ENCODE data around the gene ZCCHC10. TPM values are rescaled to one million over a fixed set of nuclear protein-coding genes. Genes with fewer than 3 reads are reported as not detected.
"Not testable (repeated sequence)": the region's sequence is repeated elsewhere in the genome, so short reads cannot be mapped to it uniquely, and the experiment has no call there.

ZCCHC10 gene
- total and polyA plus RNA-seq, 7 experiments from 2014 or later = 16.0 to 47.5 (median 21.9) TPM

DNA sequence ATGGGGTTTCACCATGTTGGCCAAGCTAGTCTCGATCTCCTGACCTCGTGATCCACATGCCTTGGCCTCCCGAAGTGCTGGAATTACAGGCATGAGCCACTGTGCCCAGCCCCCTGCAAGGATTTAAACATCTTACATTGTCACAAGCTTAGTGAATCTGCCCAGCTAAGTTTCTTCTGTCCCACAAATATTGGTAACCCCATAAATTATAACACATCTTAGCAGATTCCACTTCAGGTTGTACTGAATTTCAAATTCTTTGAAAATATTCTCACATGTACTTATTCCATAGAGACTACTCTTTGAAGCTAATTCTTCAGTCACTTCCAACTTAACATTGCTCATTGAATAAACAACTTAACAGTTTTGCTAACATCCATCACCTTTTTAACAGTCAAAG lies 49.5 kb downstream of the ZCCHC10 start:
- ATAC-seq = no peak

DNA sequence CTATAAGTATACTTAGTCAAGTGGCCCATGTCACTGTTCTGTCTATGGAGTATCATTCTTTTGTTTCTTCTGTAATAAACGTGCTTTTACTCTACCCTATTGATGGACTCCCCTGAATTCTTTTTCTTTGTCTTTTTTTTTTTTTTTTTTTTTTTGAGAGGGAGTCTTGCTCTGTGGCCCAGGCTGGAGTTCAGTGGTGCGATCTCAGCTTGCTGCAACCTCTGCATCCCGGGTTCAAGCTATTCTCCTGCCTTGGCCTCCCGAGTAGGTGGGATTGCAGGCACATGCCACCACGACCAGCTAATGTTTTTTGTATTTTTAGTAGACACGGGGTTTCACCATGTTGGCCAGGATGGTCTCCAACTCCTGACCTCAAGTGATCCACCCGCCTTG lies 53.9 kb downstream of the ZCCHC10 start:
- H3K4me1 ChIP-seq (ENCODE audit: control insufficient read depth in 2 of 2, insufficient read depth in 2 of 2, low read length in 2 of 2); H3K36me3 ChIP-seq (ENCODE audit: control insufficient read depth in 2 of 3, insufficient read depth in 3 of 3, low read length in 3 of 3); H3K9me3 ChIP-seq (ENCODE audit: control insufficient read depth in 2 of 3, low read length in 3 of 3); DNase-seq; H3K27ac Mint-ChIP-seq; H3K36me3 Mint-ChIP-seq; H3K27ac ChIP-seq (ENCODE audit: low read depth, low read length); H3K4me3 Mint-ChIP-seq; H3K4me3 ChIP-seq (ENCODE audit: low read length); ATAC-seq; CTCF ChIA-PET; H3K4me1 Mint-ChIP-seq; H3K27me3 ChIP-seq (ENCODE audit: control insufficient read depth in 2 of 2, insufficient read depth in 2 of 2, low read length in 2 of 2); intact Hi-C loops (cut with micrococcal nuclease): not testable (repeated sequence)
- POLR2A ChIA-PET = interaction anchor here (1.0 kb wide), 1 partner anchor 105 kb away, joined by 6 read pairs; no protein-coding TSS in a partner anchor
- Mint-ChIP-seq H3K9me3 (peaks cover 0 to 18% (median 4%) of the 10 kb centered on the region in 11 donors), H3K27me3 (peaks cover 0 to 11% (median 0%) of the 10 kb centered on the region in 5 donors)

More for the DNA sequence above, 49.5 kb downstream of the ZCCHC10 start:
- no peaks in the 10 kb centered on the region for H3K9me3 ChIP-seq (ENCODE audit: control insufficient read depth in 2 of 3, low read length in 3 of 3)
- no peak for DNase-seq
- no peaks in the 10 kb centered on the region for H3K36me3 ChIP-seq (ENCODE audit: control insufficient read depth in 2 of 3, insufficient read depth in 3 of 3, low read length in 3 of 3)
- H3K27ac ChIP-seq (ENCODE audit: low read depth, low read length) = no peak overlapping the region
- CTCF ChIA-PET = interaction anchor here (0.5 to 0.7 kb wide), 2 partner anchors 358 to 1691 kb away, joined by 3 read pairs; no protein-coding TSS in a partner anchor
- H3K27me3 ChIP-seq (ENCODE audit: control insufficient read depth in 2 of 2, insufficient read depth in 2 of 2, low read length in 2 of 2) = no peaks in the 10 kb centered on the region
- POLR2A ChIA-PET = interaction anchor here (2.5 kb wide), 1 partner anchor 13 kb away, joined by 8 read pairs; the partner anchor contains the start of gene AFF4
- intact Hi-C loops (cut with micrococcal nuclease) = no loop called here
- no peaks in the 10 kb centered on the region for H3K4me1 Mint-ChIP-seq
- peaks cover 0 to 7% (median 0%) of the 10 kb centered on the region in 5 donors for H3K36me3 Mint-ChIP-seq
- H3K27me3 Mint-ChIP-seq = peaks cover 0 to 13% (median 0%) of the 10 kb centered on the region in 5 donors
- no peak overlapping the region for H3K27ac Mint-ChIP-seq
- peaks cover 0 to 28% (median 4%) of the 10 kb centered on the region in 11 donors for H3K9me3 Mint-ChIP-seq
- no peak overlapping the region for H3K4me3 ChIP-seq (ENCODE audit: low read length)
- H3K4me3 Mint-ChIP-seq = no peak overlapping the region
- no peaks in the 10 kb centered on the region for H3K4me1 ChIP-seq (ENCODE audit: control insufficient read depth in 2 of 2, insufficient read depth in 2 of 2, low read length in 2 of 2)

DNA sequence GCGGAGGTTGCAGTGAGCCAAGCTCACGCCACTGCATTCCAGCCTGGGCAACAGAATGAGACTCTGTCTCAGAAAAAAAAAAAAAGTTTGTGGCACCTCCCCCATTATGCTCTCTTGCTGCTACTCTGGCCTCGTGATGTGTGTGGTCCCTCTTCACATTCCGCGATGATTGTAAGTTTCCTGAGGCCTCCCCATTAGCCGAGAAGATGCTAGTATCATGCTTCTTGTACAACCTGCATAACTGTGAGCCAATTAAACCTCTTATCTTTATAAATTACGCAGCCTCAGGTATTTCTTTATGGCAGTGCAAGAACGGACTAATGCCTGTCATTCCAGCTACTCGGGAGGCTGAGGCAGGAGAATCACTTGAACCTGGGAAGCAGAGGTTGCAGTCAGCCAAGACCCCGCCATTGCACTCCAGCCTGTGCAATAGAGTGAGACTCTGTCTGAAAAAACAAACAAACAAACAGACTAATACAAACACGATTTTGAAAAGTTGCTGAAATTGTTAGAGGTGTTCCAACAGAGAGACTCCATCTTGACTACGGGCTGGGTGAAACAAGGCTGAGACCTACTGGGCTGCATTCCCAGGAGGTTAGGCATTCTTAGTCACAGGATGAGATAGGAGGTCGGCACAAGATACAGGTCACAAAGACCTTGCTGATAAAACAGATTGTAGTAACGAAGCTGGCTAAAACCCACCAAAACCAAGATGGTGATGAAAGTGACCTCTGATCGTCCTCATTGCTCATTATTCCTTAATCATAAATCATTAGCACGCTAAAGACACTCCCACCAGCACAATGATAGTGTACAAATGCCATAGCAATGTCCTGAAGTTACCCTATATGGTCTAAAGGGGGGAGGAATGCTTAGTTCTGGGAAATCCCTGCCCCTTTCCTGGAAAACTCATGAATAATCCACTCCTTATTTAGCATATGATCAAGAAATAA lies 54.6 kb downstream of the ZCCHC10 start:
- intact Hi-C loops (cut with micrococcal nuclease) = no loop called here
- Histone ChIP-seq H3K4me3 (ENCODE audit: low read length) (no peak overlapping the region), H3K9me3 (ENCODE audit: control insufficient read depth in 2 of 3, low read length in 3 of 3) (no peaks in the 10 kb centered on the region), H3K27ac (ENCODE audit: low read depth, low read length) (no peak overlapping the region), H3K36me3 (ENCODE audit: control insufficient read depth in 2 of 3, insufficient read depth in 3 of 3, low read length in 3 of 3) (no peaks in the 10 kb centered on the region), H3K4me1 (ENCODE audit: control insufficient read depth in 2 of 2, insufficient read depth in 2 of 2, low read length in 2 of 2) (no peaks in the 10 kb centered on the region), H3K27me3 (ENCODE audit: control insufficient read depth in 2 of 2, insufficient read depth in 2 of 2, low read length in 2 of 2) (no peaks in the 10 kb centered on the region)
- Mint-ChIP-seq H3K27ac (no peak overlapping the region), H3K4me3 (no peak overlapping the region), H3K27me3 (peaks cover 0 to 8% (median 0%) of the 10 kb centered on the region in 5 donors), H3K4me1 (no peaks in the 10 kb centered on the region), H3K36me3 (peaks cover 0 to 4% (median 0%) of the 10 kb centered on the region in 5 donors), H3K9me3 (peaks cover 0 to 11% (median under 1%) of the 10 kb centered on the region in 11 donors)
- DNase-seq = no peak
- ATAC-seq = no peak
- POLR2A ChIA-PET = interaction anchor here (0.7 kb wide), 1 partner anchor 160 kb away, joined by 3 read pairs; no protein-coding TSS in a partner anchor
- CTCF ChIA-PET = no interaction called here

DNA sequence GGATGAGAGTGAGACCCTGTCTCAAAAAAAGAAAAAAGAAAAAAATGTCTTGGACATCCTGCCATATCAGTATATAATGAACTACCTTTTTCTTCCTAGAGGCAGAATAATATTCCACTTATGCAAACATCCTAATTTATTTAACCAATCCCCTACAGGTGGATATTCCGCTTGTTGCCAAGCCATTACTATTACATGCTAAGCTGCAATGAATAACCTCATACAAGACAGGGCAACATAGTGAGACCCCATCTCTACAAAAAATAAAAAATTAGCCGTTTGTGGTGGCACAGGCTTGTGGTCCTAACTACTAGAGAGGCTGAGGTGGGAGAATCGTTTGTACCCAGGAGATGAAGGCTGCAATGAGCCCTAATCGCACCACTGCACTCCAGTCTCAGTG lies 61.2 kb downstream of the ZCCHC10 start:
- Histone ChIP-seq H3K9me3 (ENCODE audit: control insufficient read depth in 2 of 3, low read length in 3 of 3) (no peaks in the 10 kb centered on the region), H3K4me1 (ENCODE audit: control insufficient read depth in 2 of 2, insufficient read depth in 2 of 2, low read length in 2 of 2) (peaks cover 10 to 17% of the 10 kb centered on the region in 2 donors), H3K36me3 (ENCODE audit: control insufficient read depth in 2 of 3, insufficient read depth in 3 of 3, low read length in 3 of 3) (peaks cover 0 to 6% (median 0%) of the 10 kb centered on the region in 3 experiments), H3K4me3 (ENCODE audit: low read length) (no peak overlapping the region), H3K27me3 (ENCODE audit: control insufficient read depth in 2 of 2, insufficient read depth in 2 of 2, low read length in 2 of 2) (no peaks in the 10 kb centered on the region), H3K27ac (ENCODE audit: low read depth, low read length) (no peak overlapping the region)
- no peaks in the 10 kb centered on the region for H3K27me3 Mint-ChIP-seq
- peak overlapping the region in 5 of 9 donors; percentile 47 to 99 (median 96) for H3K27ac Mint-ChIP-seq
- CTCF ChIA-PET = no interaction called here
- no peaks in the 10 kb centered on the region for H3K9me3 Mint-ChIP-seq
- intact Hi-C loops (cut with micrococcal nuclease) = loop anchor here (10.0 kb wide), 2 partner anchors 1170 to 1330 kb away; partner anchors contain the start of genes FNIP1 (in 1 of the 2) and RAPGEF6 (in 1 of the 2)
- H3K36me3 Mint-ChIP-seq = peaks cover 0 to 7% (median 0%) of the 10 kb centered on the region in 5 donors
- ATAC-seq (no peak), DNase-seq (no peak)
- POLR2A ChIA-PET = interaction anchor here (1.6 to 4.1 kb wide), 3 partner anchors 11 to 87 kb away, joined by 8 to 52 read pairs (median 16); partner anchors contain the start of genes HSPA4 and ZCCHC10
- H3K4me3 Mint-ChIP-seq = no peak overlapping the region
- peaks cover 19 to 35% (median 21%) of the 10 kb centered on the region in 7 donors for H3K4me1 Mint-ChIP-seq

DNA sequence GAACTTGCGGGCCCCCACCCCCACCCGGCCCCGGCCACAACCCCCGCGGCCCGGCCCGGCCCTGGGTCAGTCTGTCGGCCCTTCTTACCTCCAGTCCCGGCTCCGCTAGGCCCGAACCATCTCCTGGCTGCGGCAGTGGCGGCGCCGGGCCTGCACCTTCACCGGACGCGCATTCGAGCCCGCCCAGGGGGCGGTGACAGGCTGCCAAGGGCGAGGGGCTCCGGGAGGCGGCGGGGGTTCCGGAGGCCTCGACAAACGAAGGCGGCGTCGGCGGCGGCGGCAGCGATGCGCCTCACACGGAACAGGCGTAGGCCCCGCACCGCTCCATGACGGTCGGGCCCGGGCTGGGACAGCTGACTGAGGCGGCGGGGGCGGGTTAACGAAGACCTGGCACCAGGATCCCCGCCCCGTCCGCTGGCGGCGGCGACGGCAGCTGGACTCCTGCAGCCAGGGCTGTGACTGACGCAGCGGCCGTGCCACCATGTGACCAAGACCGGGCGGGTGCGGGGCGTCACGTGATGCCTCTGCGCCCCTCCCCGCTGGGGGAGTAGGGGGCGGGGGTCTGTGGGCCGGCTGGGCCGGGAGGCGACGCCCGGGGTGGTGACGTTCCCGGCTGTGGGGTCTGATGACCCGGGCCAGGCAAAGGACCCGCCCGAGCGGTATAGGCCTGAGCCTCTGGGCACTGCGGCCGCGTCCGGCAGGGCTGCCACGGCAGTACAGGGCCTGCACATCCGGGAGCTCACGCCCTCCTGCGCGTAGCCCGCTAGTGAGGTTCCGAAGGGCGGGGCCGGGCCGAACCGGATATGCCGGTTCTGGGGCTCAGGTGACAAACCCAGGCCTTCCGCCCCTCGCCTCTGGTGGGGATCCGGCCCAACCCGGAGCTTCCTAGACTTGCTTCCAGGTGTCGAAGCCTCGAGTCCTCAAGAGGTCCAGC lies 62.9 kb downstream of the ZCCHC10 start, which contains the start of gene AFF4:
Gene AFF4, minus strand, starts transcription at position 464 of the 934 bp plus-strand sequence. CDS start 26,445 bp downstream, outside the sequence.
- Mint-ChIP-seq H3K4me1 (peaks cover 26 to 52% (median 38%) of the 10 kb centered on the region in 7 donors), H3K9me3 (no peaks in the 10 kb centered on the region), H3K36me3 (peaks cover 0 to 12% (median 6%) of the 10 kb centered on the region in 5 donors), H3K4me3 (peak within 1 kb of the TSS; percentile 90 to 100 (median 98)), H3K27me3 (no peaks in the 10 kb centered on the region), H3K27ac (peak within 1 kb of the TSS; percentile 96 to 100 (median 98))
- intact Hi-C loops (cut with micrococcal nuclease) = loop anchor here (1.0 to 10.0 kb wide), 11 partner anchors 63 to 1329 kb away; partner anchors contain the start of genes GDF9 (in 2 of the 2), RAD50 (in 2 of the 2), UQCRQ (in 2 of the 2) and ZCCHC10 (in 2 of the 2)
- Histone ChIP-seq H3K4me1 (ENCODE audit: control insufficient read depth in 2 of 2, insufficient read depth in 2 of 2, low read length in 2 of 2) (peaks cover 10 to 22% of the 10 kb centered on the region in 2 donors), H3K4me3 (ENCODE audit: low read length) (peak within 1 kb of the TSS; percentile 65), H3K27me3 (ENCODE audit: control insufficient read depth in 2 of 2, insufficient read depth in 2 of 2, low read length in 2 of 2) (no peaks in the 10 kb centered on the region), H3K27ac (ENCODE audit: low read depth, low read length) (peak within 1 kb of the TSS; percentile 94), H3K9me3 (ENCODE audit: control insufficient read depth in 2 of 3, low read length in 3 of 3) (no peaks in the 10 kb centered on the region), H3K36me3 (ENCODE audit: control insufficient read depth in 2 of 3, insufficient read depth in 3 of 3, low read length in 3 of 3) (peaks cover 0 to 6% (median 0%) of the 10 kb centered on the region in 3 experiments)
- ChIA-PET CTCF (interaction anchor here (1.0 kb wide), 1 partner anchor 407 kb away, joined by 3 read pairs; the partner anchor contains the start of gene RAD50), POLR2A (interaction anchor here (0.5 to 4.1 kb wide), 23 partner anchors 9 to 1408 kb away, joined by 3 to 52 read pairs (median 3); partner anchors contain the start of genes CCNI2, GDF9, HSPA4 and UQCRQ)
- DNase-seq = peak; percentile 81 to 90 (median 85)
- peak; percentile 92 for ATAC-seq
